ENCODE data around the gene GRM2. TPM values are rescaled to one million over a fixed set of nuclear protein-coding genes. Genes with fewer than 3 reads are reported as not detected.

GRM2 gene
- total RNA-seq (2014; rRNA removed; shearing (Covaris generic); ENCODE audit: low replicate concordance) = not detected in 2 replicates

DNA sequence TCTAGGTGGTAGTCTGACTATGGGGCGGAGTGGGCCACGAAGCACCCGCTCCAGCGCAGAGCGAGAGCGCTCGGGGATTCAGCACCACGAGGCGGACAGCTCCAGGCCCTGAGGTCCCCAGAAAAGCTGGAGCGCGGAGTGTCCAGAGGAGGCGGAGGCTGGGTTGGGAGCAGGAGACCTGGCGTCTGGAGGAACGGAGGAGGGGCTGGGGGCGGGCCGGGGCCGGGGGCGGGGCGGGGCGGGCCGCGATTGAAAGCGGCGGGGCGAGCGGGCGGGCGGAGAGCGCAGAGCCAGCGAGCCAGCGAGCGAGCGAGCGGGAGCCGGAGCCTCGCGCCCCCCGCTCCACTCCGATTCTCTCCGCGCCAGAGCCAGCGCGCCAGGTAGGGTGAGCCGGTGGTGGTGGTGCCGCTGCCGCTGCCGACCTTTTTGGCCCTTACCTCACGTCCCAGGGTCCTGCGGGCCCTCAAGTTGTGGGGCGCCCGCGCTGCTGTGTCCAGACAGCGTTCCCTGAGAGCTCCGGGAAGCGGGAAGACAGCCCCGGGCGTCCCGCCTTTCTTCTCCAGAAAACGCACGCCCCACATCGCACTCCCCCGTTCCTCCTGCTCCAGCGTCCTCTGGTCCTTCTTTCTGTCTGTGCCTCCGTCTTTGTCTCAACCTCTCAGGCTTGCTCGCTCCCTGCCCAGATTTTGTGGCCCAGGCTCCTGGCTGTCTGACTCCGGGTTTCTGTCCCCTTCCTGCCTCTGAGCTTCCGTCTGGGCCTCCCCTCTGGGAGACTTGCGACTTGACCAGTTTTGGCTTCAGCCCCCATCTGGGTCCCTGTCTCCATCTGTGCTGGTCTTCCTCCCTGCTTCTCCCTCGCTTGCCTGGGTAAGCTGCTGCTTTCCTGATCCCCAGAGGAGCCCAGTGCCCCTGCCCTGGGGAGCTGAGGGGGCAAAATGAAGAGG, at the start of gene GRM2:
GRM2 (plus strand) TSS at position 281 of the 944 bp plus-strand sequence. CDS start 1,916 bp downstream, outside the sequence.
- in situ Hi-C loops (cut with HindIII; ENCODE audit: low pct_unique_long_range_greater_than_20kb, low sequenced_read_pairs) = no loop called here

GRCh38 chr3:51657234-51657633, 49.6 kb upstream of the GRM2 start:
- DNase-seq (ENCODE audit: low read depth) = no peak
- in situ Hi-C loops (cut with HindIII; ENCODE audit: low pct_unique_long_range_greater_than_20kb, low sequenced_read_pairs) = no loop called here

More for the DNA sequence above, at the start of gene GRM2:
- DNase-seq (ENCODE audit: low read depth) = peak; percentile 60

DNA sequence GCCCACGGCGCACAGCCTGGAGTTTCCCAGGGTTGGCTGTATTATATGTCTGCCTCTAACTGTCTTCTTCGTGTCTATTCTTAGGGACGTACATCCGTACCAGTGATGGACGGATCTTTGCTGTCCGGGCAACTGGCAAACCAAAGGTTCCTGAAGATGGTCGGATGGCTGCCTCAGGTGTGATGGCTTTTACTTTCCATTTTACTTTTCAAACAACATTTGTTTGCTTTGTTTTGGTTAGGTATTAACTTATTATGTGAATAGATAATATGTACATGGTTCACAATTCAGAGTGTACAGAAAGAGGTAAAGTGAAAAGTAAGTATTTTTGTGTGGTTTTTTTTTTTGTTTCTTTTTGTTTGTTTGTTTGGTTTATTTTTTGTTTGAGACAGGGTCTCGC, 46.9 kb upstream of the GRM2 start:
- in situ Hi-C loops (cut with HindIII; ENCODE audit: low pct_unique_long_range_greater_than_20kb, low sequenced_read_pairs) = no loop called here

GRCh38 chr3:51662456-51662855, 44.4 kb upstream of the GRM2 start:
- no peak for DNase-seq (ENCODE audit: low read depth)
- in situ Hi-C loops (cut with HindIII; ENCODE audit: low pct_unique_long_range_greater_than_20kb, low sequenced_read_pairs) = no loop called here

More for the DNA sequence above, 46.9 kb upstream of the GRM2 start:
- DNase-seq (ENCODE audit: low read depth) = no peak

- in situ Hi-C loops (cut with HindIII; ENCODE audit: low pct_unique_long_range_greater_than_20kb, low sequenced_read_pairs) = no loop called here
- no peak for DNase-seq (ENCODE audit: low read depth)
Measured at GRCh38 chr3:51668756-51669155, 38.1 kb upstream of the GRM2 start.

GRCh38 chr3:51669241-51670052, 37.4 kb upstream of the GRM2 start:
- peak; percentile 67 for DNase-seq (ENCODE audit: low read depth)
- in situ Hi-C loops (cut with HindIII; ENCODE audit: low pct_unique_long_range_greater_than_20kb, low sequenced_read_pairs) = no loop called here

- DNase-seq (ENCODE audit: low read depth) = no peak
- in situ Hi-C loops (cut with HindIII; ENCODE audit: low pct_unique_long_range_greater_than_20kb, low sequenced_read_pairs) = no loop called here
Measured at GRCh38 chr3:51670053-51670822, 36.6 kb upstream of the GRM2 start.

GRCh38 chr3:51670823-51671733, 35.8 kb upstream of the GRM2 start, which contains the start of gene TEX264:
Gene TEX264 (plus strand): TSS chr3:51671252. CDS start chr3:51674305, 3,053 bp downstream.
- peak; percentile 81 for DNase-seq (ENCODE audit: low read depth)
- in situ Hi-C loops (cut with HindIII; ENCODE audit: low pct_unique_long_range_greater_than_20kb, low sequenced_read_pairs) = no loop called here

DNA sequence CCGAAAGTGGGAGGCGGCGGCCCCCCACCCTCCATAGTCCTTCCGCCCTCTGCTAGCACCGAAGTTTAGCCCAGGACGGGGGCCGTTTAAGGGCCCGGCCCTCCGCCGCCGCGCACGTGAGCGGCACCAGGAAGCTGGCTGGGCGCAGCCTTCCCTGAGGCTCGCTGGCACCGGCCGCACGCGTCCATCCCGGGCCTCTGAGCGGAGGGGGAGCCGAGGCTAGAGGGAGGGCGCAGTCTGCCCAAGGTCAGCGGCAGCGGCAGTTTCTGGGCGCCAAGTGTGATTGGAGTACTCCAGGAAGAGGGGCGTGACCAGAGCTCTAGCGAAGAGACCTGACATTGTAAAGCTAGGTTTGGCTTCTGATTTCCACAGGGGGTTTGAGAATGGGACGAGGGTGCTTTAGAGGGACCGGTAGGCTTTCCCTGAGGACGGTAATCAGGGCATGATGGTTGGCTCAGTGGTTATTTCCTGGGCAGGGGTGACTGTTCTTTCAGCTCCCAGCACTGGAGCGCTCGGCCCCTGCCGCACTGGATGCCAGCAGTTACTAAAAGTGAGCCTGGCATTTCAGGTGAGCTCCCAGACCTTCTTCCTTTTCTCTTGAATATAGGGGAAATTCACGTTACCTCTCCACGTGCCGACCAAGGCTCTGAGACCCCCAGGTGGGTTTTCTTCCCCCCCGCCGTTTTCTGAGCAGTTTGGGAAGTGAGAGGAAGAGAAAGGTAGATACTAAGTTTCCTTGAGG, 35.0 kb upstream of the GRM2 start:
- peak; percentile 64 for DNase-seq (ENCODE audit: low read depth)

DNA sequence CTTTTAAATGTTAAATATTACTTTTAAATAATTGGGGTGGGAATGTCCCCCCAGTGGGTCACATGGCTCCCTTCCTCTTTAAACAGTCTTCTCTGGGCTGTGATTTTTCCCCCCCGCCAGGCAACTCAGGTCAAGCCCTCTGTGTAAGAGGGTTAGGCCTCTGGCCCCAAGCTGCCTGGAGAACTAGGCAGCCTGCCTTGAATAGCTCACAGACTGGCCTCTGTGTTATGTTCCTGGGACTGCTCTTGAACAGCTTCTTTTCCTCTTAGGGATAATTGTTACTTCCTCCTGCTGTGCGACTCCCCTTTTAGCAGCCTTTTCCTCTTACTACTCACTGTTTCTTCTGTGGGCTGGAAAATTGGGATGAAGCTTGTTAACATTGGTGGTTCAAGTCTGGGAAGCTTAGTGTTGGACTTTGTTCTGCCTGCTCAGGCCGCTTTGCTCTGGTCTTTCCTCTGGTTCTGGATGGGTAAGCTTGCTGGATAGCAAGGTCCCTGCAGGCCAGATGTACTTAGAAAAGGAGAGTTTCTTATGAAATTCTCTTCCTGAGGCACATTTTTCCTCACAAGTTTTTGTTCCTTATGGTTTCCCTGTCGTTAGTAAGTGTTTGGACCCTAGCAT, 33.6 kb upstream of the GRM2 start:
- DNase-seq (ENCODE audit: low read depth) = no peak
- in situ Hi-C loops (cut with HindIII; ENCODE audit: low pct_unique_long_range_greater_than_20kb, low sequenced_read_pairs) = no loop called here

More for the DNA sequence above, 35.0 kb upstream of the GRM2 start:
- in situ Hi-C loops (cut with HindIII; ENCODE audit: low pct_unique_long_range_greater_than_20kb, low sequenced_read_pairs) = no loop called here

GRCh38 chr3:51673802-51674654, 32.8 kb upstream of the GRM2 start:
- in situ Hi-C loops (cut with HindIII; ENCODE audit: low pct_unique_long_range_greater_than_20kb, low sequenced_read_pairs) = no loop called here

DNA sequence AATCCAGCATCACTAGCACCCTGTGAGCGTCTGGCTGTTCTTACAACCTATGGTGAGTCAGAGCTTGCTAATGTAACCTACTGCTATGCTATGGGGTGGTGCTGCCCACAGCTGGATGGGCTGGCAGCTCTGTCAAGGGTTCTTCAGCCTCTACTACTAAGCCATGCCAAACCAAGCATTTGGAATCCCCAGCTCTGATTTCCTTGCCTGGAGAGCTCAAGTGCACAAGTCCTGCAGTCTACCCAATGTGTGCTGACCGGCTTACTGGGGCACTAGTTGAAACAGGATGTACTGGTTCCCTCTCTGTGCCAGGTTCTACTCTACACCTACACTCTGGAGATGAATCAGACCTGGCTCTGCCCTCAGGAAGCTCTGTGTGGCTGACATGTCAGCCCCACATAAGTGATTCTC, 31.7 kb upstream of the GRM2 start:
- DNase-seq (ENCODE audit: low read depth) = no peak
- in situ Hi-C loops (cut with HindIII; ENCODE audit: low pct_unique_long_range_greater_than_20kb, low sequenced_read_pairs) = no loop called here

More at GRCh38 chr3:51673802-51674654, 32.8 kb upstream of the GRM2 start:
- no peak for DNase-seq (ENCODE audit: low read depth)

- DNase-seq (ENCODE audit: low read depth) = no peak
- in situ Hi-C loops (cut with HindIII; ENCODE audit: low pct_unique_long_range_greater_than_20kb, low sequenced_read_pairs) = no loop called here
Measured at GRCh38 chr3:51676102-51676640, 30.7 kb upstream of the GRM2 start.

- in situ Hi-C loops (cut with HindIII; ENCODE audit: low pct_unique_long_range_greater_than_20kb, low sequenced_read_pairs) = no loop called here
- DNase-seq (ENCODE audit: low read depth) = no peak
Measured at GRCh38 chr3:51677358-51677757, 29.5 kb upstream of the GRM2 start.

DNA sequence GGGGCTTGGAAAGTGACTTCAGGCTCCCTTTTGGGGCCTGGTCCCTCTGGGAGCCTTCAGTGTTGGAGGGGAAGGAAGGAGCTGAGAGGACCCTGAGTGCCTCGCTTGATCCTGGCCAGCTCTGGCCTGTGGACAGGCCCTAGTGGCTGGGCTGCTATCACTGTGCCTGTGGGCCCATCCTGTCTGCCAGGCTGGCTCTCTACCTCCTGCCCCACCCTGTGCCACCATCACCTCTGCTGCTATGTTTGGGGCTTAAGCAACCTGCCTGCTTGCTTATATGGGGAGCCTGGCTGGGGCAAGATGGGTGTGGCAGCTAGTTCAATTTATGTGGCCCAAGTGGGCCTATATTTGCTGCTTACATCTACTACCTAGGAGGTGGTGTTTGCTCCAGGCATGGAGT, 28.7 kb upstream of the GRM2 start:
- in situ Hi-C loops (cut with HindIII; ENCODE audit: low pct_unique_long_range_greater_than_20kb, low sequenced_read_pairs) = no loop called here
- no peak for DNase-seq (ENCODE audit: low read depth)
